Activated CD4-positive, alpha-beta T cell treated with anti-CD3 and anti-CD28 coated beads, Interleukin-10, Interleukin-2, amounts not matched to agents 100 ng/mL and 50 ng/mL, durations not matched to agents 16 hours and 8 hours (primary cell): ENCODE results near the gene BDKRB1.

Experiments
- DNase-seq: peaks from one replicate; pipeline ENCODE4 v3.0.0-alpha.2; 2020

The BDKRB1 gene

DNA sequence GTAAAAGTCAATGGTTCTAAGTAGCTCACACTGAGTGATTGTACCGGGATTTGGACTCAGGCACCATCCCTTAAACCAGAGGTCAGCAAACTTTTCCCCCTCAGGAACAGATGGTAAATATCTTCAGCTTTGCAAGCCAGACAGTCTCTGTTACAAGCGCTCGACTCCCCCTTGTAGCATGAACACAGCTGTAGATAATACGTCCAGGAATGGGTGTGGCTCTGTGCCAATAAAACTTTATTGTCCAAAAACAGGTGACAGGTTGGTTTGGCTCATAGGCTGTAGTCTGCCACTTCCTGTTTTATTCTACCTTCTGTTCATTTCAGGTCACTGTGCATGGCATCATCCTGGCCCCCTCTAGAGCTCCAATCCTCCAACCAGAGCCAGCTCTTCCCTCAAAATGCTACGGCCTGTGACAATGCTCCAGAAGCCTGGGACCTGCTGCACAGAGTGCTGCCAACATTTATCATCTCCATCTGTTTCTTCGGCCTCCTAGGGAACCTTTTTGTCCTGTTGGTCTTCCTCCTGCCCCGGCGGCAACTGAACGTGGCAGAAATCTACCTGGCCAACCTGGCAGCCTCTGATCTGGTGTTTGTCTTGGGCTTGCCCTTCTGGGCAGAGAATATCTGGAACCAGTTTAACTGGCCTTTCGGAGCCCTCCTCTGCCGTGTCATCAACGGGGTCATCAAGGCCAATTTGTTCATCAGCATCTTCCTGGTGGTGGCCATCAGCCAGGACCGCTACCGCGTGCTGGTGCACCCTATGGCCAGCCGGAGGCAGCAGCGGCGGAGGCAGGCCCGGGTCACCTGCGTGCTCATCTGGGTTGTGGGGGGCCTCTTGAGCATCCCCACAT is 7.6 kb downstream of the BDKRB1 start:
- DNase-seq: no peak

DNA sequence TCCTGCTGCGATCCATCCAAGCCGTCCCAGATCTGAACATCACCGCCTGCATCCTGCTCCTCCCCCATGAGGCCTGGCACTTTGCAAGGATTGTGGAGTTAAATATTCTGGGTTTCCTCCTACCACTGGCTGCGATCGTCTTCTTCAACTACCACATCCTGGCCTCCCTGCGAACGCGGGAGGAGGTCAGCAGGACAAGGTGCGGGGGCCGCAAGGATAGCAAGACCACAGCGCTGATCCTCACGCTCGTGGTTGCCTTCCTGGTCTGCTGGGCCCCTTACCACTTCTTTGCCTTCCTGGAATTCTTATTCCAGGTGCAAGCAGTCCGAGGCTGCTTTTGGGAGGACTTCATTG is 8.2 kb downstream of the BDKRB1 start:
- DNase-seq: no peak

DNA sequence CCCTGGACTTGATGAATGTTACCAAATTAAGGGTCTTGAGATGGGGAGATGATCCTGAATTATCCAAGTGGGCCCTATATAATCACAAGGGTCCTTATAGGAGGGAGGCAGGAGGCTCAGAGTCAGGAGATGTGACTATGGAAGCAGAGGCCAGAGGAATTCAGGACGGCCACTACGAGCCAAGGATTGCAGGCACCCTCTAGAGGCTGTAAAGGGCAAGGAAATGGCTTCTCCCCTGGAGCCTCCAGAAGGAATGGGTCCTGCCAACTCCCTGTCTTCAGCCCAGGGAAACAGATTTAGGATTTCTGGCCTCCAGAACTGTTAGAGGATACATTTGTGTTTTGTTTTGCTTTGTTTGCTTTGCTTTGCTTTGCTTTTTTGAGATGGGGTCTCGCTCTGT is 8.8 kb downstream of the BDKRB1 start:
- DNase-seq: no peak

DNA sequence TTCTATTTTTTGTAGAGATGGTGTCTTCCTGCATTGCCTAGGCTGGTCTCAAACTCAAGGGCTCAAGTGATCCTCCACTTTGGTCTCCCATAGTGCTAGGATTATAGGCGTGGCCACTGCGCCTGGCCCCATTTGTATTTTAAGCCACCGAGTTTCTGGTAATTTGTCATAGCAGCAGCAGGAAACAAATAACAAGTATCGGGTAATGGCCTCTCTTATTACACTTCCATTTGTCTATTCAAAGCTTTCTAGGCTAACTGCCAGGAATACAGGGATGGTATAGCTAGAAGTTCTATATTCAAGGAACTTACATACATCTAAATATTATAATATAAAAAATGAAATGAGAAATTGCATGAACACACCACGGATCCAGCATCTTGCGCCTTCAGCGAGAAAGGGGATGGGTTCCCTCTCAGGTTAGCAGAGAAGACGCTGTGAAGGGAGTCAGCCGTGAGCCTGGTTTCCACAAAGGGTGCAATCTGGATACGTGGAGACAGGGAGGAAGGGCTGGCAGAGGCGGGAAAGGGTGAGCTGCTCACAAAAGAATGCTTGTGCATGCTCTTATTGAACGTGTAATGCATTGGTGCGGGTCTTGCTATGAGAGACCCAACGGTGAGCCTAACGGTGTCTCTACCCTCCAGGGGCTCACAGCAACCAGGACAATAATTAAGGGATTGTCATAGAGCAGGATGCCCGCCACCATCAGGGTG is 9.5 kb downstream of the BDKRB1 start:
- DNase-seq: no peak

DNA sequence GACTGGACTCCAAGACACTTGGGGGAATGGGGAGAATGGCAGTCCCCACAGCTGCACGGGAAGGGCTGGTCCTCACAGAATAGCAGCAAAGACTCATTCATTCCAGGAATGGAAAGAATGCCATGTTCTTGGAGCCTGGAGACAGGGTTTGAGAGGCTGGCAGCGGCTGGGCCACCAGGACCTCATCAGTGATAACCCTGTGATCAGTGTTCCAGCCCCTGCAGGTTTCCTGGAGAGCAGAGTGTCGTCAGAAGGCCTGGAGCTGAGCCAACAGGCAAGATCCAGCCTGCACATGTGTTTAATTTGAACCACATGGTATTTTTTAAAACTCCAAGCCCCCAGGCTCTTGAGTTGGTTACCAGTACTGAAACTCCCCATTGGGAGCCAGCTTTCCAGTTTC is 11.3 kb downstream of the BDKRB1 start:
- DNase-seq: no peak

DNA sequence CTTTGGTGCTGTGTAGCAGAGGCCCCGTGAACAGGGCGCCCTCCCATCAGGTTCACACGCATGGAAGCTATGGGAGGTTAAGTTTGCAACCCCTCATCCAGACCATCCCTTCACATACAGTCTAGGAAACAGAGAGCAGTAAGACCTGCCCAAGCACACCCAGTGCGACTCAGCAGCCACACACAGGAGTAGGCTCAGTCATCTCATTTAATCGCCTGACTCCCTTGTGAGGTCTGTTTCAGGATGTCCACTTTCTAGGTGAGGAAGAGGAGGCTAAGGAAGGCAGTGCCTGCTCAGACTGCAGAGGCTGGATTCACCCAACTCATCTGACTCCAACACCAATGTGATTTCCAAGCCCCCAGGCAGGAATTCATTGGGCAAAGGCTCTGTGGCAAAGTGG is 11.9 kb downstream of the BDKRB1 start:
- no peak for DNase-seq

DNA sequence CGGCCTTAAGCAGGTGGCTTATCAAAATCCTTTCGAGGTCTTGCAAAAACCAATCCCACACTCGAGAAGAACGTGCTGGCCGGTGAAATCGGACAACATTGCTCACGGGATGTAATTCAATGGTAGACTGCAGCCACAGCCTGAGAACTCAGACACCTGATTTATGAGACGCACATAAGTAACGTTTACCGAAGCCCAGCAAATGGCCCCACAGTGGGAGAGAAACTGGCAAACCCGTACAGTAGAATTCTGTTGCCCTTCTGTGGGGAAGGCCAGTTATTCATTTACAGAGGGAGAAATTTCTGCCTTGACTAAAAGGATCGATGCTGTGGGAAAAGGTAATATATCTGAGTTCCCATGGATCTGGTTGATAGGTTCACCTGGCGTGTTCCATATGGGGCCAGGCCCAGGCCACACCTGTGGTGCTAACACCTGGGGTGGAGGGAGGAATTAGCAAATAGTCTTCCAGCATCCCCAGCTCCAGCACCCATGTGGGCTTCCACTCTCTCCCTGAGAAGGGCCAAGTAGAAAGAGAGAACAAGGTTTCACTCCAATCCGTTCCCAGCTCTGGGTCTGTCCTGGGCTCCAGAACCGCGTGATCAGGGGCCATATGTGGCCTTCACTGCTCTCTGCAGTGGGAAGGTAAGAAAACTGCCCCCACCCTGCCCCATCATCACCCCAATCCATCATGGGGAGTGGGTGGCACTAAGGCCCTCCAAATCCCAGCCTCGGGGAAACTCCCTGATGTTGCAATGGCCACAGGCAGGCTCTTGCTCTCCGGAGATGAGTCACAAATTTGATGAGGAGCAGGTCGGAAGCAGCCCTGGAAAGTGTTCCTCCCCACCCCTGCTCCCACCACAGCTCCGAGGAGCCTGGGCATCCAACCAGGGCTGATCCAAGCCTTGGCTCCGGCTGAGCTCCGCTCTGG is 12.7 kb downstream of the BDKRB1 start:
- no peak for DNase-seq

DNA sequence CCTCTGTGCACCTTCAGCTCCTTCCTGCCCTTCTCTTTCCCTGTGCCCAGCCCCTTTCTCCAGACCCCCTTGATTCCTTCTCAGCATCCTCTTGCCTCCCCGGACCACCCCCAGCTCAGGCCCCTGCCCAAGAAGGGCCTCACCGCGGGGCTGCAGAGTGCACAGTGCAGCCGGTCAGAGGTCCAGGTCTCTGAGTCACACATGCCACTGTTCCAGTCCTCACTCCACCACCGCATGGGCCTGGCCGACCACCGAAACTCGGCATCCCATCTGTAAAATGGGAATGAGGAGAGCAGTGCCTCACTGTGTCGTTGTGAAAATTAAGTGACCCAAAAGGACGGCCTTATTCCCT is 13.3 kb downstream of the BDKRB1 start:
- DNase-seq: no peak

DNA sequence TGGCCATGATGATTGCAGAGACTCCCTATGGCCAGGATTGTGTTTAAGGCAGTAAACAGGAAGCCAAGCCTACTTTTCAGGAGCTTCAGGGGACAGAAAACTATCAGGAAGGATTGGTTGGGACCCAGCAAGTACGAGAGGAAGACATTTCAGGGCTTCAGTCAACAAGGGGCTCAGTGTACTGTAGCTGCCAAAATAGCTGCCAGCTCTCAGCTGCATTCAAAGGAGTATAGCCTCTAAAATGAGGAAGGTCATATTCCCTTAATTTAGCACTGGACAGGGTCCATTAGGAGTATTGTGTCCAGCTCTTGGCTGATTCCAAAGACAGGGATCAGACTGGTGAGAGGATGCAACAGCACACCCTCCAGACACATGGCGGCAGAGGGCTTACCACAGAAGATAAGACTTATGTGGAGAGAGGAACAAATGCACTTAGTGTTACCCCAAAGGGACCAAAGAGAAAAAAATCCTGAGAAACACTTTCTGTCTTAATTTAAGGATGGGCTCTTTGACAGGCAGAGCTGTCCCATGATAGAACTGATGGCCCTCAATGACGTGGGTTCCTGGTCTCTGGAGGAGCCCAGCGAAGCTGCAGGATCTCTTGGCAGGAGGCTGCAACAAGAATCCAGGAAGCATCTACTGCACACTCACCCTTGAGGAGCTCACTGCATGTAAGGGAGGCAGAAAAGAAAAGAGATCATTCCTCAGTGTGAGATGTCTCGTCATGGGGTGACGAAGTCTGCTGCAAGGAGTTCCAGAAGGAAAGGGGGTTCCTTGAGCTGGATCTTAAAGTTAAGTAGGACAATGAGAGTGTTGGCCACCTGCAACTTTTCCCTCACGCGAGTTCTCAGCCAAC is 14.8 kb downstream of the BDKRB1 start:
- no peak for DNase-seq

DNA sequence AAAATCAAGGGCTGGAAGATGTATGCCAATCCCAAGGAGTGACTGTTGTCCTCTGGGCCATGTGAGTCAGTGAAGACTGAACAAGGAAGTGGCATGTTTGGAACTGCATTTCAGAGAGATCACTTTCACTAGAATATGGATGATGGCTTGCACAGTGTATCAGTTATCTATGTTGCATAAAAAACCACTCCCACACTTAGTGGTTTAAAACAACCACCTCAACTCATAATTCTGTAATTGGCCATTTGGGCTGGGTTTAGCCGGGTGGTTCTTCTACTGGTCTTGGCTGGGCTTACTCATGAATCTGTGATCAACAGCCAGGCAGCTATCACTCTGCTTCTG is 15.4 kb downstream of the BDKRB1 start:
- DNase-seq: no peak

DNA sequence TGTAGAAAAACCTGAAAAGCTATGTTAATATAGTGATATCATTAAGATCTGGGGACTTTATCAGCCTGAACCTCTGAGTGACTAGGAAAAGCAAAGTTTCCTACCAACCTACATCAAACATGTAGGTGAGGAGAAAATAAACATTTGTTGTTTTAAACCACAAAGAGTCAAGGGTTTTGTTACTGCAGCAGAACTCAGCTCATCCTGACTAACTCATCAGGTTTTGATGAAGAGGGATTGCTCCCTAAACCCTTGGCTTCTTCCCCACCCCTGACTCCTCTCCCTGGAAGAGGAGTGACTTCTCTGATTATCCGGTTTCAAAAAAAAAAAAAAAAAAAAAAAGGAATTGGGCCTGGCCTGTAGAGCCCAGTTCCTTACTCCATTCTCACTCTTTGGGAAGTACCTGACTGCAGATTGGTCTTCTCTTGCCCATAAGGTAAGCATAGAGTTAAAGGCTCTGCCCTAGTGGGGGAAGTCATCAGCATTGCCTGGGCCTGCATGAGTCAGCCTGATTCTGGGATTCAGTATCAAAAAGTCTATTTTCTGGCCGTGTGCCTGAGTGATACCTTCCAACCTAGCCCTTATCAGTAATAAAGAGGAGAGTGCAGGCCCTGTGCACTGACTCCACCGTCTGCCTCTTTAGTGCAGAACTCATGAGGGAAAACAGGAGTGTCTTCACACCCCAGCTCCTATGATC is 16.9 kb downstream of the BDKRB1 start:
- no peak for DNase-seq

DNA sequence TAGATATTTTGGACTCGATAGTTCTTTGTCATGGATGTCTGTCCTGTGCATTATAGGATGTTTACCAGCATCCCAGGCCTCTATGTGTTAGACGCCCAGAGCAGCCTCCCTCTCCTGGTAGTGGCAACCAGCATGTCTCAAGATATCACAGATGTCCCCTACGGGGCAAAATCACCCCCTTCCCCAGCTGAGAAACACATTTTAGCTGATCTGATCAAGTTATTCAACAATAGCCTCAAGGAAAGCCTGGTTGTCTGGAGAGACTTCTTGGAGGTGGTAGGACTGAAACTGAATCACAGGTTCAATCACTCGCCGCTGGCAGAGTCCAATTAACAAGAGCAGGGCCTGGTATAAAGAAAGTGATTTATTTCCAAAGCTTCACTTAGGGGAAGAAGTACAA is 17.6 kb downstream of the BDKRB1 start:
- DNase-seq: no peak

DNA sequence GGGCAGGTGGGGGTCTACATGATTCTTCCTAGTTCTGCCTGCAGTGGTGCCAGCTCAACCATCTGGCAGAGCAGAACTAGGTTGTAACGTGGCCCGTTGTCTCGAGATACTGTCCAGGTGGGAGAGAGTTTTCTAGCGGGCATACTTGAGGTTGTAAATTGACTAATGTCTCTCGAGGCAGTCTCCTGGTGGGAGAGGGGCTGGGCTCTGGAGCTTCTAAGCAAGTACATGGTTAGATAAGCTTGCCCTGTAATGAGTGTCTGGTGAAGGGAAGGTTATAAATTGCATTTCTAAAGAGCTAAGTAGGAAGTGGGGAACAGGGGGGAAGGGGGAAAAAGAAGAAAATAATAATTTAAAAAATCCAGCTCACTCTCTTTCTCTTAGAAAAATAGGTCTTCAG is 18.1 kb downstream of the BDKRB1 start:
- no peak for DNase-seq

DNA sequence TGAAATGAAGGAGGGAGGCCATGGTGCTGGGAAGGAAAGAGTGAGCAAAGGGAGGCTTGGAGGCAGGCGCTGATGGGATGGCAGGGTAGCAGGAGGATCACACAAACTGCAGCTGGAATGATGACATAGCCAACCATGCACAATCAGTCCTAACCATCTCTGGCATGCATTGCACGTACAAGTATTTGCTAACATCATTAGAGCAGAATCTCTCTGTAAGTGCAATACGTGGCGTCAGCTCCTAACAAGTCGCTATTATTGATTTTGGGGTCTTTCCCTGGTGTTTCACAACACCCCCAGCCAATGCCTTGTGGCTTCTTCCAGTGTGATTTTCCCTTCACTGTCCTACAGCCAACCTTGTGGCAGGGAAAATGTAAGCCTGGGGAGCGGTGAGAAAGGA is 18.5 kb downstream of the BDKRB1 start:
- DNase-seq: no peak

DNA sequence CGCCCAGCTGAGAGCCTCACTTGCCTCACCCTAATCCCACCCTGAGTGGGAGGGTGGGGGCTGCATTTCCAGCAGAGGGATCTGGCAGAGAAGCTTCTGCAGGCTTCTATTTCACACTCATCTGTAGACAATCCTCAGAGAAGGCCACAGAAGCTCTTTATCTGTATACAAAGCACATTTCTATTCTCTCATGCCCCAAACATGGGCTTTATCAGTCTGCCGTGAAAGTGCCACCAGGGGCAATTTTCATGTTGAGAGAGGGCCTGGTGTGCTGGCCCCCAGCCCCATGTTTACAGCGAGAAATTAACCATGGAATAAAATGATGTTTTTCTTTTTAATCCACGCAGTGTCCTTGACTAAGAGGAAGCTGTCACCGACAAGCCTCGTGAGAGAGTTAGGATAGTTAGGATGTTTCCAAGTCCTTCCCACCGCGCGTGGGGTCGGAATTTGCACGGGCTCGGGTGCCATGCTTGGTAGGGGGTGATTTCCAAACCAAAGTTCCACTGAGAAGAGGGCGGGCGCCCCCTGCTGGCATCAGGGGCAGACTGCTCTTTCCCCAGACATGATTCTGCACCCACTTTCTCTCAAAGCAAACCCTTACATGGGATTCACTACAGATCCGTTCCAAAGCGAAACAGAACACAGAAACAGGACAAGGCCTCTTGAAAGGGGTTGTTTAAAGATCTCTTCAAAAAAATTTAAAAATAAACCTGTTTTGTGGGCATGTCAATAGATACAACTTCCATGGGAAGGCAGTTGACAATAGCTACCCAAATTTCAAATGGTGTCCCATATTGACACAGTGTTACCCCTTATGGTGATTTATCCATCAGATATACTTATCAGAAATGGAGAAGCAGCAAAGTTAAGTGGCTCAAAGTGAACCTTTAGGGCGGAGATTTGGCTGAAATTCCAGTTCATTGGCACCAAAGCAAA is 19.4 kb downstream of the BDKRB1 start:
- peak; percentile 64 for DNase-seq

DNA sequence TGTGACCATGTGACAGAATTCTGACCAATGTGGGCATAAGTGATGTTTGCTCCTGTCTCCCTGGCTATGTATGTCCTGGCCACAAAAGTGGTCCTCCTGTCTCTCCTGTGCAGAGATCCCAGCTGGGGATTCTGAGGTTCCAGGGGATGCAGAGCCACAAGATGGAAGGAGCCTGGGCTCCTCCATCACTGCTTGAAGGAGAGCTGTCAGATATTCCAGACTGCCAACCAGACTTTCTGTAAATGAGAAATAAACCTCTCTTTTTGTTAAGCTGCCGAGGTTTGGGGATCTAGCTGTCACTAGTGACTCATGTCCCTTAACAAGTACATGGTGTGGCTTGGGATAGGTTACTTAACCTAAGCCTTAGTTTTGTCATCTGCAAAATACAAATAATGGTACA is 21.9 kb downstream of the BDKRB1 start:
- DNase-seq: no peak

DNA sequence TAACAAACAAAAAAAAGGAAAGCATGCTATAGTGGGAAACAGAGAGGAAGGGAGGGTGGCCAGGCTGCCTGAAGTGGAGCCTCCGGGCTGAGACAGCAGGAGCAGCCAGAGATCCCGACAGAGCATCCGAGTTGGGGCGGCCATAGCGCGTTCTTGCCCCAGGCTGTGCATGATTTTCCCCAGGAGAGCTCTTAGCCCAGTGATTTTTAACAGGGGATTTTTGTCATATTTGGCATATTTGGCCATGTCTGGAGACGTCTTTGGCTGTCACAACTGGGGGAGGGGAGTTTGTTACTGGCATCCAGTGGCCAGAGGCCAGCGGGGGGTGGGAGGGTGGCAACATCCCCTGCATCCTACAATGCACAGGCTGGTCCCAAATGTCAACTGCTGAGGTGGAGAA is 23.6 kb downstream of the BDKRB1 start:
- no peak for DNase-seq

DNA sequence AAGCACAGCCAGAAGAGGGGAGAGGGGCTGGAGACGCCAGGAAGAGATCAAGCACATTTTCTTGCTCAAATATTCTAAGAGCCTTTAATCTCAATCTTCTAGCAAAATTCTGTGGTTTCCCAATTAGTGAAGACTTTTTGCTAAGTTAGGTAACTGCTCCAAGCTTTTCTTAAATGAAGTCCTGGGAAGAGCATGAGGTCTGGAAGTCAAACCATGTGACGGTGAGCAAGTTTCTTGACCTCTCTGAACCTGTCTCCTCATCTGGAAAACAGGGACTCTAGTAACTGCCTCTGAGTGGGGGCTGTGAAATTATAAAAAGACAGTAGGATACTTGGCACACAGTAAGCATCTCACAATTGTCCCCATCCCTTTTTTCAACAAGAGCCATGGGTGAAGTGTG is 24.1 kb downstream of the BDKRB1 start:
- DNase-seq: no peak

DNA sequence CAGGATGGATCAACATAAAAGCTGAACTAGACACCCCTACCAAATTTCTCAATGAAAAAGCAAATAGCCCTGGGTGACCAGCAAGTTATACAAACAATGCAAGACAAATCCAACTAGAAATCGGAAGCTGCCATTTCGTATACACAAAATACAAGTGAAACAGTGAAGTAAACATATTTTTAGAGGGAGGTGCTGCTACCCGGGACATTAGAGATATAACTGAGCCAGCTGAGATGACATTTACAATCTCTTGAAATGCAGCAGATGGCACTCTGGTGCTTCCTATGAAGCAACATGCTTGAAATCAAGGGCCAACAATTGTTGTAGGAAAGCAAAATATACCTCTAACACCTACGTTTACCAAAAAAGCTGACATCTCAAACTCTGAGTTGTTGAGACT is 25.5 kb downstream of the BDKRB1 start:
- no peak for DNase-seq

DNA sequence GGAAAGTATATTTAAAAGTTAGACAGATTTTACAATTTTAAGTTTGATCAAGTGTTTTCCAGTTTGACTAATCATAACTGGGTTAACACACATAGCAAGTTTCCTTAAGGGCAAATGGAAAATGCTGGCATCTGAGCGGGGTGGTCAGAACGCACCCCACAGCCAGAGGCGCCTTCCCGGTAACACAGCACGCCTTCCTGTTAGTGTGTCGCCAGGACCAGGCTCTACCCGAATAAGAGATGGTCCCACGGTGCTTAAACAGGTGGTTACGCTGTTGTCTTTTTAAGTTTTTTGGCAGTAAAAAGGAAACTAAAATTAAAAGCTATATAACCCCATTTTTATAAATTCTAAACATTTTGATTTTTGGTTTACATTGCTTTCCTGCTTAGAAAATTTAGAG is 28.0 kb downstream of the BDKRB1 start:
- DNase-seq: no peak

DNA sequence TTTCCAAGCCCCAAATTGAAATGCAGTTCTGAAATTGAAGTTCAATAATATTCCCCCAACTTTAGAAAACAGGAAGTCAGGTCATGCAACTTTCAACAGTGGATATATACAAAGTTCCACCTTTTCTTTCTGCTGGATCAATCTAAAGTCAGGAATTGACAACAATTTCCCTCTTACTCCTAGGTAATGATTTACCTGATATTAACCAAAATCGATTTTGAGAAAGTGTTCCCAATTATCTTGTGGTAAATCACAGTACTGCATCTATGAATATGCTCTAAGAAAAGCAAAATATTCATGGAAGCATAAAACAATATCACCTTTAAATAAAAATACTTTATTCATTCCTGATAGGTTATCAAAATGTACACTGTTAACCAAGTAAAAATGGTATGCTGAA is 28.4 kb downstream of the BDKRB1 start:
- no peak for DNase-seq
